Retinal pigment epithelial cell (primary cell): Measurements from ENCODE around the gene UBE2N.
A peak's percentile ranks its signal among the peaks of the same experiment; 100 is the strongest.

Experiments used
- DNase-seq: peaks from one replicate; pipeline ENCODE4 v3.0.0-alpha.2; 2010; ENCODE audit warnings: low read depth
- H3K4me3 ChIP-seq: 2 replicates; pipeline ENCODE4 v1.5.1; 2011; ENCODE audit warnings: mild to moderate bottlenecking, low read length, control low read depth, moderate library complexity
- TF ChIP-seq, protein P1 (sequence below): conservative IDR thresholded peaks from 2 replicates; pipeline ENCODE4 v1.5.1; 2011; ENCODE audit warnings: low read depth, low read length, control low read depth, inconsistent platforms

UBE2N gene

DNA sequence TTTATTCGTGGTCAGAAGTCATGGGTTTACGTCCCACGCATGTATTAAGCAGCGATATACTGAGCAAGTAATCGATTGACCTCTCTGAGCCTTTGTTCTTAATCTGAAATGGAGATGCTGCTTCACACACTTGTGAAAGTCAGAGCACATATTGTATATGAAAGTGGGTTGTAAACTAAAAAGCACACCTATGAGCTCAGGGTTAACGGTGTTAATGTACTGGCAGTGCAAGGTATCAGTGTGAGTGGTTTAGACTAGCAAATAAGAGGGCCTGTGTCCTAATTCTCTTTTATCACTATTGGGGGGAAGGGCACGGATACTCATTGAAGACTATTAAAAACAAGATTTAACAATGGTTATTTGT is 26.2 kb upstream of the UBE2N start:
- DNase-seq, result no peak
- TF ChIP-seq, protein P1, sequence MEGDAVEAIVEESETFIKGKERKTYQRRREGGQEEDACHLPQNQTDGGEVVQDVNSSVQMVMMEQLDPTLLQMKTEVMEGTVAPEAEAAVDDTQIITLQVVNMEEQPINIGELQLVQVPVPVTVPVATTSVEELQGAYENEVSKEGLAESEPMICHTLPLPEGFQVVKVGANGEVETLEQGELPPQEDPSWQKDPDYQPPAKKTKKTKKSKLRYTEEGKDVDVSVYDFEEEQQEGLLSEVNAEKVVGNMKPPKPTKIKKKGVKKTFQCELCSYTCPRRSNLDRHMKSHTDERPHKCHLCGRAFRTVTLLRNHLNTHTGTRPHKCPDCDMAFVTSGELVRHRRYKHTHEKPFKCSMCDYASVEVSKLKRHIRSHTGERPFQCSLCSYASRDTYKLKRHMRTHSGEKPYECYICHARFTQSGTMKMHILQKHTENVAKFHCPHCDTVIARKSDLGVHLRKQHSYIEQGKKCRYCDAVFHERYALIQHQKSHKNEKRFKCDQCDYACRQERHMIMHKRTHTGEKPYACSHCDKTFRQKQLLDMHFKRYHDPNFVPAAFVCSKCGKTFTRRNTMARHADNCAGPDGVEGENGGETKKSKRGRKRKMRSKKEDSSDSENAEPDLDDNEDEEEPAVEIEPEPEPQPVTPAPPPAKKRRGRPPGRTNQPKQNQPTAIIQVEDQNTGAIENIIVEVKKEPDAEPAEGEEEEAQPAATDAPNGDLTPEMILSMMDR, result no peak
- peak overlapping the region; percentile 71 for H3K4me3 ChIP-seq

DNA sequence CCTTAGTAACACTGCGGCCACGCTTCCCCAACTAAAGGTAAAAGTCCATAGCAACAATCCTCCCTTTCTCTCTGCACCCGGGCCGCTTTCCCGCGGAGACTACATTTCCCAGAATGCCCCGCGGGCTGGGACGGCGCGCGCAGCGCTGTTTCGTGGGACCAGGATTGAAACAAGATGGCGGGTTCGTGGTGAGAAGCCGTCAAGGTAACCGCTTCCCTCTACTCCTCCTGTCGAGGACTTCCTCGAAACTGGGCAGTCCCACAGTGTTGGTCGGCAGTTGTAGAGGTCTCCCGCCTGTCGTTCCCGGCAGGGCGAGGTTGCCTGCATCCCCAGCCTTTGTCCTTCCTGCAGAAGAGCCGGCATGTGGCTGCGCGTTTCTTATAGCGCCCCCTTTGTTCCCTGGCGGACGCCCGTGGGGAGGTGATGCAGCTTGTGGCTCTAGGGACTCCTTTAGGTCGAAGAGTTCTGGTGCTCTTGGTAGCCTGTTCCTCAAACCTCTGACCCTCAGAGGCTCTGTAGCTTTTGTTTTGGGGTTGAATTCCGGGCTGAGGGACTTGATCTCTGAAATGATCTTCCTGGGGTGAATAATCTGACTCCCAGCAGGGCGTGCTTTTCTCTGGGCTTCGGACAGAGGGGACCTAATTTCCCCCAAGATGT is 25.7 kb upstream of the UBE2N start, which contains the start of gene MRPL42:
Gene MRPL42, plus strand, starts transcription at position 164 of the 657 bp plus-strand sequence. CDS start 1,772 bp downstream, outside the sequence.
- peak; percentile 43 for DNase-seq
- TF ChIP-seq, protein P1, result peak; percentile 75
- peak within 1 kb of the TSS; percentile 71 for H3K4me3 ChIP-seq

DNA sequence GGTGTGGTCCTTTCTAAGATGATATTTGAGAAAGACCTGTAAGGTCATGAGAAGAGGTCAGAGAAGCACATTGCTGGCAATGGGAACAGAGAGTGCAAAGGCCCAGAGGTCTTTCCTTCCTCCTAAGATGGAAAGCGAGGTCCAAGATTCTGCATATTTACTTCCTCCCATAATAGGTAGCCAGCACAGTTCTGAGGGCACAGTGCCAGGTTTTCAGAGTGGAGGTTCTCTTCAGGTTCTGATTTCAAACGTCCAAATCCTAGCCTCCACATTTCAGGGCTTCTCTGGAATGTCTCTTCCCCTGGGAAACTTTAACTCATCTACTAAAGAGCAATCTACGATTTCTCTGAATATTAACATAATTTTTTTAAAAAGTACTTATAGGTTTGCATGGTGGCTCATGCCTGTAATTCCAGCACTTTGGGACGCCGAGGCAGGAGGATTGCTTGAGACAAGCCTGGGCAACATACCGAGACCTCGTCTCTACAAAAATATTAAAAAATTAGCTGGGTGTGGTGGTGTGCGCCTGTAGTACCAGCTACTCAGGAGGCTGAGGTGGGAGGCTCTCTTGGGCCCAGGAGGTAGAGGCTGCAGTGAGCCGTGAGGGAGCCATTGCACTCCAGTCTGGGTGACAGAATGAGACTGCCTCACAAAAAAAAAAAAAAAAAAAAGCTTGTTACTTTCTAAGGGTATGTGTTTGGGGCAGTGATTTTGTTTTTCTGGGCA is 25.0 kb upstream of the UBE2N start:
- TF ChIP-seq, protein P1, result no peak
- DNase-seq, result no peak
- H3K4me3 ChIP-seq, result no peak overlapping the region

DNA sequence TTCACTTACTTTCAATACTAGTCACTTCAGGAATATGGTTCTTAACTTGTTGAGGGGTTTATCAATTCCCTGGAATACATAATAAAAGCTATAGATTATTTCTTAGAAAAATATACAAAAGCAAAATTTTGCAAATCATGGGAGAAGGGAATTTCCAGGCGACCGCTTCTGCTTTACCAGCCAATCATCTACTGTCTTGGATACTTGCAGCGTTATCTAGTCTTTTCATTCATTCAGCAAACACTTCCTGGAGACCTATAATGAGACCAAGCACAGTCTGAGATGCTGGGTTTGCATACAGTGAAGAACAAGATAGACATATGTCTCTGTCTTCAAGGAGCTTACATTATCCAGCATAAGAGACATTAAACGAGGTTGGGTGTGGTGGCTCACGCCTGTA is 24.1 kb upstream of the UBE2N start:
- H3K4me3 ChIP-seq, result no peak overlapping the region
- DNase-seq, result no peak
- TF ChIP-seq, protein P1, result no peak

DNA sequence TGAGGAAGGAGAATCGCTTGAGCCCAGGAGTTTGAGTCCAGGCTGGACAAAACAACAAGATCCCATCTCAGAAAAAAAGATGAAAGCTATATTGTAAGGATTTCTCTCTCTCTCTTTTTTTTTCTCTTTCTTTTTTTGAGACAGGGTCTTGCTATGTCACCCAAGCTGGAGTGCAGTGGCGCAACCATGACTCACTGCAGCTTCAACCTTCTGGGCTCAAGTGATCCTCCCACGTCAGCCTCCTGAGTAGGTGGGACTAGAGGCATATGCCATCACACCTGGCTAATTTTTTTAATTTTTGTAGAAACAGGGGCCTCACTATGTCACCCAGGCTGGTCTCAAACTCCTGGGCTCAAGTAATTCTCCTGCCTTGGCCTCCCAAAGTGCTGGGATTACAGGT is 19.8 kb upstream of the UBE2N start:
- TF ChIP-seq, protein P1, result no peak
- no peak for DNase-seq
- no peak overlapping the region for H3K4me3 ChIP-seq

DNA sequence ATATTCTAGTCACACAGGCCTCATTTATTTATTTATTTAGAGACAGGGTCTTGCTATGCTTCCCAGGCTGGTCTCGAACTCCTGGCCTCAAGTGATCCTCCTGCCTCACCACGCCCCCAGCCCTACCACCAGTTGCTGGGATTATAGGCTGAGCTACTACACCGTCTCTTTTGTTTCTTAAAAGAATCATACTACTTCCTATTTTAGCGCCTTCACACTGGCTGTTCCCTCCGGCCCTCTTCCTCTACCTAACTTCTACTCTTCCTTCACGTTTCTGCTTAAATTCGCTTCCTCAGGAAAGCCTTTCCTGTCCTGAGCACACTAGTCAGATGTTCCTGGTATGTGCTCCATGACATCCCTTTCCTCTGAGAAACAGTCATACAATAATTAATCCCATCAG is 19.2 kb upstream of the UBE2N start:
- TF ChIP-seq, protein P1, result no peak
- no peak overlapping the region for H3K4me3 ChIP-seq
- DNase-seq, result no peak

DNA sequence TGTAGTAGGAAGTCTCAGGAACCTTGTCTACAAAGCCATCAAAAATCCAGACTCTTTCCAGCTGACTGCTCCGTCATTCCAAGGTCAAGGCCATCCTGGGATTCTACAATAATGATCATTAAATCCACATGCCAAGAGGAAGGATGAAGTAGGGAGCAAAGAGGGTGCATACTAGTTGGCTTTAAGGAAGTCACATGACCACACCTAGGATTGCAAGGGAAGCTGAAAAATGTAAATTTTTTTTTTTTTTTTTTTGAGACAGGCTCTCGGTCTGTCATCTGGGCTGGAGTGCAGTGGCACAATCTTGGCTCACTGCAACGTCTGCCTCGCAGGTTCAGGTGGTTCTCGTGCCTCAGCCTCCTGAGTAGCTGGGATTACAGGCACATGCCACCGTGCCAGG is 18.3 kb upstream of the UBE2N start:
- DNase-seq, result no peak
- H3K4me3 ChIP-seq, result no peak overlapping the region
- TF ChIP-seq, protein P1, result no peak
